ENCODE data around the gene MRPL46.

DNA sequence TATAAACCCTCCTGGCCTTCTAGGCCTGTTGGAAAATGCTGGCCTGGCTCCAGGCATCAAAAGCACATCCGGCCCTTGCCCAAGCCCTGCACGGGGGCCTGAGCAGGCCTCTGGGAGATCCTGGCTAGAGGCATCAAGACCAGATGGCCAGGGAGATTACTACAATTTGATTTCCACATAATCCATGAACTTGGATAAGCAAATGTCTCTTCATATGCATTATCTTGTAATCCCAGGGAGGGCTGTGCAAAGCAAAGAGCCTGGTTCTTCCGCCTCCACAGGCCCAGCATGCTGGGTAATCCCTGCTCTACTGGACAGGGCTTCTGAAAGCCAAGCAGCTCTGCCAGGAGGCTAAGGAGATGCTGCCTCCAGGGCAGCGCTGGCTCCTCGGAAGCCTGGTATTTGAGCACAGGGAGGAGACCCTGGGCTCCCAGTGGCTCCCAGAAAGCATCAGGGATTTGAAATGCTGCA lies 18.2 kb downstream of the MRPL46 start:
- TF ChIP-seq POLR2A (IDR thresholded peaks at IDR 0.05) (no peak), POLR2AphosphoS5 (IDR thresholded peaks at IDR 0.05) (no peak)
- TF ChIP-seq, protein P1, sequence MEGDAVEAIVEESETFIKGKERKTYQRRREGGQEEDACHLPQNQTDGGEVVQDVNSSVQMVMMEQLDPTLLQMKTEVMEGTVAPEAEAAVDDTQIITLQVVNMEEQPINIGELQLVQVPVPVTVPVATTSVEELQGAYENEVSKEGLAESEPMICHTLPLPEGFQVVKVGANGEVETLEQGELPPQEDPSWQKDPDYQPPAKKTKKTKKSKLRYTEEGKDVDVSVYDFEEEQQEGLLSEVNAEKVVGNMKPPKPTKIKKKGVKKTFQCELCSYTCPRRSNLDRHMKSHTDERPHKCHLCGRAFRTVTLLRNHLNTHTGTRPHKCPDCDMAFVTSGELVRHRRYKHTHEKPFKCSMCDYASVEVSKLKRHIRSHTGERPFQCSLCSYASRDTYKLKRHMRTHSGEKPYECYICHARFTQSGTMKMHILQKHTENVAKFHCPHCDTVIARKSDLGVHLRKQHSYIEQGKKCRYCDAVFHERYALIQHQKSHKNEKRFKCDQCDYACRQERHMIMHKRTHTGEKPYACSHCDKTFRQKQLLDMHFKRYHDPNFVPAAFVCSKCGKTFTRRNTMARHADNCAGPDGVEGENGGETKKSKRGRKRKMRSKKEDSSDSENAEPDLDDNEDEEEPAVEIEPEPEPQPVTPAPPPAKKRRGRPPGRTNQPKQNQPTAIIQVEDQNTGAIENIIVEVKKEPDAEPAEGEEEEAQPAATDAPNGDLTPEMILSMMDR (IDR thresholded peaks at IDR 0.05): no peak

Measured in breast epithelium (tissue), 3 donors.